Left ventricle myocardium inferior (tissue), 1 donor: Measurements from ENCODE around the gene ADORA1. TPM values are rescaled to one million over a fixed set of nuclear protein-coding genes. Genes with fewer than 3 reads are reported as not detected.

Experiments used
- DNase-seq: peaks from one replicate; pipeline ENCODE4 v3.0.0-alpha.2; 2020
- H3K27ac ChIP-seq: fragments of 200-600 bp; replicated peaks from 2 replicates; pipeline ENCODE4 v1.8.0; 2021
- H3K27me3 ChIP-seq: fragments of 200-600 bp; 2 replicates; pipeline ENCODE4 v1.8.0; 2021; ENCODE audit warnings: low read depth
- H3K36me3 ChIP-seq: fragments of 200-600 bp; 2 replicates; pipeline ENCODE4 v1.8.0; 2021
- H3K4me1 ChIP-seq: fragments of 200-600 bp; 2 replicates; pipeline ENCODE4 v1.8.0; 2021
- H3K4me3 ChIP-seq: fragments of 200-600 bp; 2 replicates; pipeline ENCODE4 v1.8.0; 2021; ENCODE audit warnings: mild to moderate bottlenecking, moderate library complexity
- H3K9me3 ChIP-seq: fragments of 200-600 bp; replicated peaks from 2 replicates; pipeline ENCODE4 v1.8.0; 2021
- intact Hi-C: fragments of 100-400 bp; cut with micrococcal nuclease; formaldehyde crosslinking; loops from one replicate; pipeline ENCODE4 v1.11.0; 2022
- total RNA-seq: library from RNA; stranded (reverse); fragmentation: NEBNext Ultra II Directional; extraction: Animal tissue kit (Norgen Biotek cat#: 25700); gene quantifications from one replicate; pipeline ENCODE4 v1.2.1, GENCODE V29; 2021
- TF ChIP-seq, protein P1 (sequence below): fragments of 200-600 bp; IDR thresholded peaks from 2 replicates; pipeline ENCODE4 v1.8.0; 2021; ENCODE audit warnings: antibody characterized with exemption, mild to moderate bottlenecking, borderline replicate concordance
- donor health status: DM: no; HTN: yes; CAD: no; lungs with severe emphysema.

ADORA1 gene
- total RNA-seq, 1 donor from 2014 or later: 16.4 TPM

DNA sequence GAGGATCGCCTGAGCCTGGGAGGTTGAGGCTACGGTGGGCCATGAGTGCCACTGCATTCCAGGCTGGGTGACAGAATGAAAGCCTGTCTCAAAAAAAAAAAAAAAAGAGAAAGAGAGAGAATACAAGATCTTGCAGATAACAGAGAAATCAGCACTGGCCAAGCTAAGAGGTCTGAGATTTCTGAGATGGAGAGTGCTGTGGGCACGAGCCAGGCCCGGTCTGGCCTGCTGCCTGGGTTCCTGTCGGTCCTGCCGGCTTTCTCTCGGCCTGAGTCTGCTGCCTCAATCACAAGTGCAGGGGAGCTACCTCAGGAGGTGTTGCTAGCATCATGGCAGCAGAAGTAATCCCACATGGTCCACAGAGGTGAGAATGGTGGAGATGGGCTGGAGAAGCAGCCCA lies 19.0 kb downstream of the ADORA1 start:
- Histone ChIP-seq H3K36me3 (no peaks in the 10 kb centered on the region), H3K9me3 (no peaks in the 10 kb centered on the region), H3K27ac (no peak overlapping the region), H3K4me1 (peaks cover 18% of the 10 kb centered on the region), H3K27me3 (no peaks in the 10 kb centered on the region), H3K4me3 (no peak overlapping the region)
- no peak for DNase-seq
- intact Hi-C loops: no loop called here
- TF ChIP-seq, protein P1, sequence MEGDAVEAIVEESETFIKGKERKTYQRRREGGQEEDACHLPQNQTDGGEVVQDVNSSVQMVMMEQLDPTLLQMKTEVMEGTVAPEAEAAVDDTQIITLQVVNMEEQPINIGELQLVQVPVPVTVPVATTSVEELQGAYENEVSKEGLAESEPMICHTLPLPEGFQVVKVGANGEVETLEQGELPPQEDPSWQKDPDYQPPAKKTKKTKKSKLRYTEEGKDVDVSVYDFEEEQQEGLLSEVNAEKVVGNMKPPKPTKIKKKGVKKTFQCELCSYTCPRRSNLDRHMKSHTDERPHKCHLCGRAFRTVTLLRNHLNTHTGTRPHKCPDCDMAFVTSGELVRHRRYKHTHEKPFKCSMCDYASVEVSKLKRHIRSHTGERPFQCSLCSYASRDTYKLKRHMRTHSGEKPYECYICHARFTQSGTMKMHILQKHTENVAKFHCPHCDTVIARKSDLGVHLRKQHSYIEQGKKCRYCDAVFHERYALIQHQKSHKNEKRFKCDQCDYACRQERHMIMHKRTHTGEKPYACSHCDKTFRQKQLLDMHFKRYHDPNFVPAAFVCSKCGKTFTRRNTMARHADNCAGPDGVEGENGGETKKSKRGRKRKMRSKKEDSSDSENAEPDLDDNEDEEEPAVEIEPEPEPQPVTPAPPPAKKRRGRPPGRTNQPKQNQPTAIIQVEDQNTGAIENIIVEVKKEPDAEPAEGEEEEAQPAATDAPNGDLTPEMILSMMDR: no peak

DNA sequence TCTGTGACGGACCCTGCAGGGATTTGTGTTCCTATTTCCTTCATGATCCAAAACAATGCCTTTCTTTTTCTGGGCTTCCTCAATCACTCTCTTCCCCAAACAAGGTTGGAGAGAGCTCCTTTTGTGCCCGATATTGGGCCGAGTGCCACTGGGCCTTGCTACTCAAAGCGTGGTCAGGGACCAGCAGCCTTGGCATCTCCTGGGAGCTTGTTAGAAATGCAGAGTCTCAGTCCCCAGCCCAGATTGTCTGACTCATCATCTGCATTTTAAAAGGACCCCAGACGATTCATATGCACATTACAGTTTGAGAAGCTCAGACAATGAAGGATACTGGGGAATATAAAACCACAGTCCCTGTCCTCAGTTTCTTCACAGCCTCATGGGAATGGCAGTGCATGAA lies 19.9 kb downstream of the ADORA1 start:
- Histone ChIP-seq H3K4me1 (peaks cover 18% of the 10 kb centered on the region), H3K4me3 (no peak overlapping the region), H3K27ac (no peak overlapping the region), H3K36me3 (no peaks in the 10 kb centered on the region), H3K9me3 (no peaks in the 10 kb centered on the region), H3K27me3 (no peaks in the 10 kb centered on the region)
- DNase-seq: no peak
- TF ChIP-seq, protein P1: no peak
- intact Hi-C loops: no loop called here

DNA sequence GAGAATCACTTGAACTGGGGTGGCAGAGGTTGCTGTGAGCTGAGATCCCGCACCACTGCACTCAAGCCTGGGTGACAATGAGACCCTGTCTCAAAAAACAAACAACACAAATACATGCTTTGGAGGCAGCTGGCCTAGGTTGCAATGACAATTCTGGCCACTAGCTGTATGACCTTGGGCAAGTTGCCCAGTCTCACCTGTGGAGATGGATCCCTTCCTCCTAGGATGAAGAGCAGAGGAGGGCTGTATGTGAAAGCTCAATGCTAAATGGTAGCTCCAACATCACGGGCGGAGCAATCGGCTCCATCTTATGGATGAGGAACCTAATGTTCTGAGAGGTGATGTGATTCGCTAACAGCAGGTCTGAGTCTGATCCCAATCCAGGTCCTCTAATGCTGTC lies 20.6 kb downstream of the ADORA1 start:
- Histone ChIP-seq H3K27me3 (no peaks in the 10 kb centered on the region), H3K27ac (no peak overlapping the region), H3K4me3 (no peak overlapping the region), H3K4me1 (peaks cover 18% of the 10 kb centered on the region), H3K36me3 (no peaks in the 10 kb centered on the region), H3K9me3 (no peaks in the 10 kb centered on the region)
- TF ChIP-seq, protein P1: peak; percentile 32
- no peak for DNase-seq
- intact Hi-C loops: no loop called here

DNA sequence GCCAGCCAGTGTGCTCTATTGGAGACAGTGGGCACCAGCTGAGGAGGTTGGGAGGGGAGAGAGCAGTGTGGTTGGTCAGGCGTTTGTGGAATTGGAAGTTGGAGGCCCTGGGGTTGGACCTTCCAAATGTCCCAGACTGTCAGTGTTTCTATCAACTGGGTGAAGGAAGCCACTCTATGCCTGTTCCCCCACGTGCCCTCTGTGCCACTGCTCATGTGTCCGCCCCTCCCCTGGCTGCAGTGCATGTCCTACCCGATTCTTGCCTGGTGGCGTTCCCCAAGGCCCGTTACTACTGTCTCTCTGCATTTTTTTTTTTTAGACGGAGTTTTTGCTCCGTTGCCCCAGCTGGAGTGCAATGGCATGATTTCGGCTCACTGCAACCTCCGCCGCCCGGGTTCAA lies 21.1 kb downstream of the ADORA1 start:
- Histone ChIP-seq H3K9me3 (no peaks in the 10 kb centered on the region), H3K27ac (no peak overlapping the region), H3K36me3 (no peaks in the 10 kb centered on the region), H3K27me3 (no peaks in the 10 kb centered on the region), H3K4me1 (peaks cover 19% of the 10 kb centered on the region), H3K4me3 (no peak overlapping the region)
- TF ChIP-seq, protein P1: no peak
- intact Hi-C loops: no loop called here
- DNase-seq: no peak

DNA sequence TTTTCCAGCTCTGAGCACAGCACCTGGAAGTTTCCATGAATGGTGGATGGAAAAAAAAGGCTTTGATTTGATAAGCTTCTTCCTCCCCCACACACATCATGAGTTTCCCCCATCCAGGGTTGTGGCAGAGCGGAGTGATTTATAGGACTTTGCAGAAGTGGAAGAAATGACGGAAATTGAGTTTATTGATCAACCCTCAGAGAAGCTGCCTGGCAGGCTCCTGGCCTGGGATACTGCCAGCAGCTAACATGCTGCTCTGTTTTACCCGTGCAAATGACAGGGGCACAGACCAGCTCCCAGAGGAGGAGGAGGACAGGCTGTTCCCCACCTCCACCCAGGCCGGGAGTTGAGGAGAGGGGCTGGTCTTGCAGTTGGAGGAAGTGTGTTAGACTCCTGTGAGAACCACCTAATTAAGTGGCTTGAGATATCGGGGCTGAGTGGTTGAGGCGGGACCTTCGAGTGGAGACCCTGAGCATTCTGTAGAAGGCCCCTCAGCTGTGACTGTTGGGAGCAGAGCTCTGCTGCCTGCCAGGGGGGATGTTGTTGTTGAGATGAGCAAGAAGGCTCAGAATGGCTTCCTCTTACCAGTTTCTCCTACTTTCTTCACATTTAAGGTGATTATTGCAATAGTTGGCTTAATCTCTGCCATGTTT lies 21.8 kb downstream of the ADORA1 start:
- intact Hi-C loops: no loop called here
- Histone ChIP-seq H3K4me3 (no peak overlapping the region), H3K9me3 (no peaks in the 10 kb centered on the region), H3K4me1 (peaks cover 20% of the 10 kb centered on the region), H3K36me3 (no peaks in the 10 kb centered on the region), H3K27ac (no peak overlapping the region), H3K27me3 (no peaks in the 10 kb centered on the region)
- TF ChIP-seq, protein P1: no peak
- DNase-seq: no peak
